Measurements from ENCODE around the gene OR4M1. TPM values are rescaled to one million over a fixed set of nuclear protein-coding genes. Genes with fewer than 3 reads are reported as not detected.

Gene OR4M1, protein sequence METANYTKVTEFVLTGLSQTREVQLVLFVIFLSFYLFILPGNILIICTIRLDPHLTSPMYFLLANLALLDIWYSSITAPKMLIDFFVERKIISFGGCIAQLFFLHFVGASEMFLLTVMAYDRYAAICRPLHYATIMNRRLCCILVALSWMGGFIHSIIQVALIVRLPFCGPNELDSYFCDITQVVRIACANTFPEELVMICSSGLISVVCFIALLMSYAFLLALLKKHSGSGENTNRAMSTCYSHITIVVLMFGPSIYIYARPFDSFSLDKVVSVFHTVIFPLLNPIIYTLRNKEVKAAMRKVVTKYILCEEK
- not detected in 2 replicates for total RNA-seq (ENCODE audit: low replicate concordance)

DNA sequence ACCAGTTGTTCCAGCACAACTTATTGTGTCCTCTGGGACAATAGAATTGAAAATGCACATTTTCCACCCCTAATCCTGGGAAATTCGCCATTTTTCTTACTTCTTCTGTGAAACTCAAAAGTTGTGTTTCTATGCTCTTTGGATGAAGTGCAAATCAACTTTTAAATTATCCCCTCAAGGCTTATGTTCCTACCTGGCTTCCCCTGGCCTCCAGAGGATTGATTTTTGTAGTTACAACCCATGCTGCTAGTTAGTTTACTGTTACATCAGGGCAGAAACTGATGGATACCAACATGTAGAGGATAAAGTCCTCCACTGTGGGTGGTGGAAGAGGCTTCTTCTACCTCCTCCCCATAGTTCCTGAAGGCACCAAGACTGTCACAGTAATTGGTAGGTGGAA is at the start of gene OR4M1:
Gene OR4M1 (plus strand): TSS at position 301 of the 400 bp plus-strand sequence. CDS start 6,819 bp downstream, outside the sequence.

GRCh38 chr14:19743256-19743655 is 30.0 kb upstream of the OR4M1 start, which contains the start of gene OR4Q3:
Gene OR4Q3, plus strand, starts transcription at chr14:19743571.

GRCh38 chr14:19803470-19803869 is 30.2 kb downstream of the OR4M1 start, which contains the start of gene OR4N2:
Gene OR4N2, plus strand, starts transcription at chr14:19803770. Its CDS starts 23,679 bp downstream, at chr14:19827449.

Other genes starting within 250 kb of the OR4M1 start
- not detected in 2 replicates for gene OR11H2, start 59.6 kb upstream of the OR4M1 start, total RNA-seq (ENCODE audit: low replicate concordance)
- gene OR4Q3, start 29.9 kb upstream of the OR4M1 start, total RNA-seq (ENCODE audit: low replicate concordance): not detected in 2 replicates
- not detected in 2 replicates for gene OR4N2, start 30.3 kb downstream of the OR4M1 start, total RNA-seq (ENCODE audit: low replicate concordance)
- gene OR4K2, start 101.6 kb downstream of the OR4M1 start, total RNA-seq (ENCODE audit: low replicate concordance): not detected in 2 replicates
- not detected in 2 replicates for gene OR4K5, start 147.1 kb downstream of the OR4M1 start, total RNA-seq (ENCODE audit: low replicate concordance)
- gene OR4K1, start 157.4 kb downstream of the OR4M1 start, total RNA-seq (ENCODE audit: low replicate concordance): not detected in 2 replicates
- gene OR4K15, start 202.1 kb downstream of the OR4M1 start, total RNA-seq (ENCODE audit: low replicate concordance): not detected in 2 replicates
- not detected in 2 replicates for gene OR4Q2, start 228.7 kb downstream of the OR4M1 start, total RNA-seq (ENCODE audit: low replicate concordance)
- gene OR4K14, start 245.8 kb downstream of the OR4M1 start, total RNA-seq (ENCODE audit: low replicate concordance): not detected in 2 replicates

Measured in smooth muscle cell of the coronary artery (primary cell).